Fibroblast of skin of left quadriceps (primary cell): ENCODE data around the gene IGDCC3.

Experiments
- DNase-seq, 2 experiments: peaks; one replicate each; pipeline ENCODE4 v3.0.0-alpha.2; 2013; ENCODE audit warnings: low read depth in 2 of 2

The IGDCC3 gene

GRCh38 chr15:65343374-65343981, 34.3 kb downstream of the IGDCC3 start:
- DNase-seq = no peak

GRCh38 chr15:65342493-65342892, 35.3 kb downstream of the IGDCC3 start:
- no peak for DNase-seq

GRCh38 chr15:65339920-65340319, 37.9 kb downstream of the IGDCC3 start:
- no peak for DNase-seq

GRCh38 chr15:65339416-65339815, 38.4 kb downstream of the IGDCC3 start:
- no peak for DNase-seq

DNA sequence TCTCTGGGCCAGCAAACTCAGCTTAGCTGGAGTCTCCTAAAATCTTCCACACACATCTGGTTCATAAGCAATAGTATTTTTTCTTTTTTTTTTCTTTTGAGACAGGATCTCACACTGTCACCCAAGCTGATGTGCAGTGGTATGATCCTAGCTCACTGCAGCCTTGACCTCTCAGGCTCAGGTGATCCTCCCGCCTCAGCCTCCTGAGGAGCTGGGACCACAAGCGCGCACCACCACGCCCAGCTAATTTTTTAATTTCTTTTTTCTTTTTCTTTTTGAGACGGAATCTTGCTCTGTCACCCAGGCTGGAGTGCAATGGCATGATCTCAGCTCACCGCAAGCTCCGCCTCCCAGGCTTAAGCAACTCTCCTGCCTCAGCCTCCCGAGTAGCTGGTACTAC, 39.0 kb downstream of the IGDCC3 start:
- DNase-seq = no peak

- DNase-seq = no peak
Measured at GRCh38 chr15:65338366-65338765, 39.4 kb downstream of the IGDCC3 start.

GRCh38 chr15:65337436-65338070, 40.2 kb downstream of the IGDCC3 start:
- no peak for DNase-seq

- DNase-seq = no peak
Measured at GRCh38 chr15:65336493-65337435, 41.0 kb downstream of the IGDCC3 start.

GRCh38 chr15:65335278-65336055, 42.3 kb downstream of the IGDCC3 start:
- no peak for DNase-seq

- DNase-seq = no peak
Measured at GRCh38 chr15:65334586-65335231, 43.1 kb downstream of the IGDCC3 start.

- DNase-seq = no peak
Measured at GRCh38 chr15:65333856-65334255, 43.9 kb downstream of the IGDCC3 start.

DNA sequence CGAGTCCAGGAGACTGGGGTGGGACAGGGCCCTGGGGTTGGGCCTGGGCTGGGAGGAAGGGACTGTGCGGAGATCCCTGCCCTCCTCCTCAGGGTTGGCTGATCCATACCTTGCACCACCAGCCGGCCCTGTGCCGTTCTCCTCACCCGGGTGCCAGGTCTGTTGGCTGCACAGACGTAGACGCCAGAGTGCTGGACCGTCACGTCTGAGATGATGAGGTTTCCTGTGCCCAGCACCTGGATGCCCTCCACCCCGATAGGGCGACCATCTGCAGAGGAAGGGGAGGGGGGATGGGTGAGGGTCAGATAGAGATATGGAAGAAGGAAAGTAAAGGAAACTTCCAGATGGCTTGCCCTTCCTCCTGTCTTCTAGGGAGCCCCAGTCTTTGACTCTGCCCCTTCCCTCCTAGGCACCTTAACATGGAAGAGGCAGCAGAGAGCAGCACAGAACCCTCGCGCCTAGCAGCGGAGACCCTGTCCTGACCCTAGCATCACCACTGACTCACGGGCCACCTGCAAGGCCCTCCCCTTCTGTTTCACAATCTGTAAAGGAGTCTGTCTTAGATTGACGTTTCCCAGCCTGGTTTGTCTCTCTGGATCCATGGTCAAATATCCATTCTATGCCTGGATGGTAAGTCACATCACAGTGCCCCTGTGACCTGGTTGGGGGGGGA, 44.5 kb downstream of the IGDCC3 start:
- no peak for DNase-seq

- no peak for DNase-seq
Measured at GRCh38 chr15:65332391-65333147, 45.2 kb downstream of the IGDCC3 start.

GRCh38 chr15:65331811-65332210, 46.0 kb downstream of the IGDCC3 start:
- DNase-seq = no peak

- DNase-seq = no peak
Measured at GRCh38 chr15:65330934-65331645, 46.7 kb downstream of the IGDCC3 start.

- no peak for DNase-seq
Measured at GRCh38 chr15:65329984-65330735, 47.6 kb downstream of the IGDCC3 start.

GRCh38 chr15:65329288-65329983, 48.4 kb downstream of the IGDCC3 start:
- no peak for DNase-seq
